Sigmoid colon (tissue), 4 donors: ENCODE measurements around the gene SNHG17.

ENCODE experiments used
- CTCF ChIP-seq, 4 experiments: fragments of 450-650 bp in 3 of 4; fragments of 200-600 bp in 1 of 4; IDR thresholded peaks; one replicate each; pipeline ENCODE4 v1.5.1; 2016 to 2019; ENCODE audit warnings: antibody characterized with exemption in 4 of 4, mild to moderate bottlenecking in 3 of 4, moderate library complexity in 2 of 4
- EP300 ChIP-seq, 4 donors: sonication (generic); formaldehyde crosslinking; IDR thresholded peaks; one replicate each; pipeline ENCODE4 v1.6.1; 2017; ENCODE audit warnings: antibody characterized with exemption in 4 of 4
- POLR2A ChIP-seq, 2 donors: fragments of 450-650 bp; IDR thresholded peaks; one replicate each; pipeline ENCODE4 v1.6.1; 2016; ENCODE audit warnings: antibody characterized with exemption in 2 of 2, mild to moderate bottlenecking in 2 of 2, moderate library complexity in 2 of 2

- TF ChIP-seq CTCF (IDR thresholded peaks at IDR 0.05) (peak in 1 of 4 experiments; percentile 2), EP300 (IDR thresholded peaks at IDR 0.05) (no peak), POLR2A (IDR thresholded peaks at IDR 0.05) (no peak)
These were observed 419 bp upstream of the SNHG17 start for GRCh38 chr20:38435555-38435939.
